Dendritic cell treated with granulocyte-macrophage colony-stimulating factor and Interleukin-4, amounts not matched to agents 40 ng/mL and 50 ng/mL, for 4 days (primary cell): ENCODE data around the gene OPALIN.

ENCODE experiments used
- H3K27ac Mint-ChIP-seq: one replicate; pipeline ENCODE4 v1.8.0; 2022; ENCODE audit warnings: mild to moderate bottlenecking, mixed read lengths
- H3K27me3 Mint-ChIP-seq: one replicate; pipeline ENCODE4 v1.8.0; 2022; ENCODE audit warnings: mild to moderate bottlenecking, mixed read lengths
- H3K36me3 Mint-ChIP-seq: one replicate; pipeline ENCODE4 v1.8.0; 2022; ENCODE audit warnings: low read depth, mixed read lengths
- H3K4me1 Mint-ChIP-seq: one replicate; pipeline ENCODE4 v1.8.0; 2022; ENCODE audit warnings: low read depth, mixed read lengths
- H3K4me3 Mint-ChIP-seq: one replicate; pipeline ENCODE4 v1.8.0; 2022; ENCODE audit warnings: mild to moderate bottlenecking, moderate library complexity, mixed read lengths
- H3K9me3 Mint-ChIP-seq: one replicate; pipeline ENCODE4 v1.8.0; 2022; ENCODE audit warnings: mixed read lengths
- intact Hi-C: fragments of 100-400 bp; cut with micrococcal nuclease; formaldehyde crosslinking; loops from one replicate; pipeline ENCODE4 v1.15.0; 2022

Gene OPALIN

GRCh38 chr10:96384506-96384905 is 25.7 kb upstream of the OPALIN start:
- no peaks in the 10 kb centered on the region for H3K36me3 Mint-ChIP-seq
- H3K4me3 Mint-ChIP-seq, result no peak overlapping the region
- peaks cover 19% of the 10 kb centered on the region for H3K4me1 Mint-ChIP-seq
- no peaks in the 10 kb centered on the region for H3K9me3 Mint-ChIP-seq
- peaks cover 17% of the 10 kb centered on the region for H3K27me3 Mint-ChIP-seq
- intact Hi-C loops, result no loop called here
- no peak overlapping the region for H3K27ac Mint-ChIP-seq

- H3K27ac Mint-ChIP-seq, result no peak overlapping the region
- intact Hi-C loops, result no loop called here
- no peaks in the 10 kb centered on the region for H3K9me3 Mint-ChIP-seq
- peaks cover 12% of the 10 kb centered on the region for H3K4me1 Mint-ChIP-seq
- H3K4me3 Mint-ChIP-seq, result no peak overlapping the region
- no peaks in the 10 kb centered on the region for H3K36me3 Mint-ChIP-seq
- H3K27me3 Mint-ChIP-seq, result peaks cover 2% of the 10 kb centered on the region
These were observed 22.0 kb upstream of the OPALIN start for GRCh38 chr10:96380821-96381220.

GRCh38 chr10:96379758-96380157 is 21.0 kb upstream of the OPALIN start:
- no peaks in the 10 kb centered on the region for H3K36me3 Mint-ChIP-seq
- intact Hi-C loops, result loop anchor here (5.0 to 10.0 kb wide), 2 partner anchors 133 to 175 kb away; partner anchors contain the start of gene TLL2
- H3K27me3 Mint-ChIP-seq, result peaks cover 6% of the 10 kb centered on the region
- H3K27ac Mint-ChIP-seq, result no peak overlapping the region
- peaks cover 21% of the 10 kb centered on the region for H3K4me1 Mint-ChIP-seq
- H3K9me3 Mint-ChIP-seq, result no peaks in the 10 kb centered on the region
- no peak overlapping the region for H3K4me3 Mint-ChIP-seq

GRCh38 chr10:96378741-96379140 is 19.9 kb upstream of the OPALIN start:
- Mint-ChIP-seq H3K36me3 (no peaks in the 10 kb centered on the region), H3K4me1 (peaks cover 25% of the 10 kb centered on the region), H3K27ac (no peak overlapping the region), H3K9me3 (no peaks in the 10 kb centered on the region), H3K27me3 (peaks cover 14% of the 10 kb centered on the region), H3K4me3 (no peak overlapping the region)
- intact Hi-C loops, result loop anchor here (5.0 to 10.0 kb wide), 2 partner anchors 134 to 176 kb away; partner anchors contain the start of gene TLL2

GRCh38 chr10:96377816-96378294 is 19.1 kb upstream of the OPALIN start:
- intact Hi-C loops, result loop anchor here (5.0 to 10.0 kb wide), 2 partner anchors 134 to 177 kb away; partner anchors contain the start of gene TLL2
- Mint-ChIP-seq H3K36me3 (no peaks in the 10 kb centered on the region), H3K27ac (no peak overlapping the region), H3K4me1 (peaks cover 25% of the 10 kb centered on the region), H3K27me3 (peaks cover 20% of the 10 kb centered on the region), H3K4me3 (no peak overlapping the region), H3K9me3 (no peaks in the 10 kb centered on the region)

- no peak overlapping the region for H3K27ac Mint-ChIP-seq
- H3K4me1 Mint-ChIP-seq, result peaks cover 23% of the 10 kb centered on the region
- no peaks in the 10 kb centered on the region for H3K36me3 Mint-ChIP-seq
- H3K4me3 Mint-ChIP-seq, result no peak overlapping the region
- peaks cover 23% of the 10 kb centered on the region for H3K27me3 Mint-ChIP-seq
- no peaks in the 10 kb centered on the region for H3K9me3 Mint-ChIP-seq
- intact Hi-C loops, result loop anchor here (5.0 to 10.0 kb wide), 2 partner anchors 136 to 178 kb away; partner anchors contain the start of gene TLL2
These were observed 17.7 kb upstream of the OPALIN start for GRCh38 chr10:96376483-96376882.

GRCh38 chr10:96374985-96375830 is 16.4 kb upstream of the OPALIN start:
- H3K9me3 Mint-ChIP-seq, result no peaks in the 10 kb centered on the region
- peaks cover 23% of the 10 kb centered on the region for H3K27me3 Mint-ChIP-seq
- H3K4me1 Mint-ChIP-seq, result peaks cover 14% of the 10 kb centered on the region
- H3K36me3 Mint-ChIP-seq, result no peaks in the 10 kb centered on the region
- intact Hi-C loops, result loop anchor here (5.0 to 10.0 kb wide), 2 partner anchors 137 to 180 kb away; partner anchors contain the start of gene TLL2
- H3K4me3 Mint-ChIP-seq, result peak overlapping the region; percentile 73
- no peak overlapping the region for H3K27ac Mint-ChIP-seq

- peaks cover 14% of the 10 kb centered on the region for H3K4me1 Mint-ChIP-seq
- no peak overlapping the region for H3K27ac Mint-ChIP-seq
- no peaks in the 10 kb centered on the region for H3K9me3 Mint-ChIP-seq
- peak overlapping the region; percentile 73 for H3K4me3 Mint-ChIP-seq
- intact Hi-C loops, result loop anchor here (10.0 kb wide), 1 partner anchor 180 kb away; no protein-coding TSS in a partner anchor
- H3K36me3 Mint-ChIP-seq, result no peaks in the 10 kb centered on the region
- H3K27me3 Mint-ChIP-seq, result peaks cover 23% of the 10 kb centered on the region
These were observed 15.8 kb upstream of the OPALIN start for GRCh38 chr10:96374639-96374984.

GRCh38 chr10:96374004-96374403 is 15.2 kb upstream of the OPALIN start:
- Mint-ChIP-seq H3K36me3 (no peaks in the 10 kb centered on the region), H3K4me1 (peaks cover 14% of the 10 kb centered on the region), H3K4me3 (no peak overlapping the region), H3K9me3 (no peaks in the 10 kb centered on the region), H3K27ac (no peak overlapping the region), H3K27me3 (peaks cover 23% of the 10 kb centered on the region)
- intact Hi-C loops, result loop anchor here (10.0 kb wide), 1 partner anchor 181 kb away; no protein-coding TSS in a partner anchor

- Mint-ChIP-seq H3K9me3 (no peaks in the 10 kb centered on the region), H3K4me1 (peaks cover 14% of the 10 kb centered on the region), H3K27ac (no peak overlapping the region), H3K27me3 (peaks cover 23% of the 10 kb centered on the region), H3K4me3 (no peak overlapping the region), H3K36me3 (no peaks in the 10 kb centered on the region)
- intact Hi-C loops, result loop anchor here (10.0 kb wide), 1 partner anchor 183 kb away; no protein-coding TSS in a partner anchor
These were observed 12.6 kb upstream of the OPALIN start for GRCh38 chr10:96371356-96371755.

- Mint-ChIP-seq H3K9me3 (no peaks in the 10 kb centered on the region), H3K4me1 (peaks cover 11% of the 10 kb centered on the region), H3K4me3 (no peak overlapping the region)
These were observed 11.9 kb upstream of the OPALIN start for GRCh38 chr10:96370584-96371157.

GRCh38 chr10:96369890-96370583 is 11.2 kb upstream of the OPALIN start:
- Mint-ChIP-seq H3K27ac (no peak overlapping the region), H3K4me1 (peaks cover 7% of the 10 kb centered on the region), H3K9me3 (no peaks in the 10 kb centered on the region), H3K27me3 (peaks cover 20% of the 10 kb centered on the region), H3K36me3 (no peaks in the 10 kb centered on the region), H3K4me3 (no peak overlapping the region)
- intact Hi-C loops, result loop anchor here (10.0 kb wide), 1 partner anchor 185 kb away; no protein-coding TSS in a partner anchor

More at GRCh38 chr10:96370584-96371157, 11.9 kb upstream of the OPALIN start:
- intact Hi-C loops, result loop anchor here (10.0 kb wide), 1 partner anchor 184 kb away; no protein-coding TSS in a partner anchor
- Mint-ChIP-seq H3K27ac (no peak overlapping the region), H3K36me3 (no peaks in the 10 kb centered on the region), H3K27me3 (peaks cover 23% of the 10 kb centered on the region)

GRCh38 chr10:96368971-96369370 is 10.2 kb upstream of the OPALIN start:
- Mint-ChIP-seq H3K9me3 (no peaks in the 10 kb centered on the region), H3K4me1 (no peaks in the 10 kb centered on the region), H3K36me3 (no peaks in the 10 kb centered on the region), H3K27ac (no peak overlapping the region), H3K4me3 (no peak overlapping the region), H3K27me3 (peaks cover 9% of the 10 kb centered on the region)
- intact Hi-C loops, result no loop called here
